ENCODE results near the gene GXYLT2. TPM values are rescaled to one million over a fixed set of nuclear protein-coding genes. Genes with fewer than 3 reads are reported as not detected.

GXYLT2 gene
- polyA plus RNA-seq, 1 experiment: 5.7 TPM

- POLR2A ChIA-PET: no interaction called here
- CTCF ChIA-PET: interaction anchor here (0.7 to 2.8 kb wide), 6 partner anchors 10 to 178 kb away, joined by 3 to 10 read pairs (median 3); no protein-coding TSS in a partner anchor
- Histone ChIP-seq H3K27me3 (ENCODE audit: control insufficient read depth, insufficient read depth, low read length) (no peaks in the 10 kb centered on the region), H3K4me3 (ENCODE audit: low read depth, low read length) (no peak overlapping the region), H3K36me3 (ENCODE audit: control insufficient read depth, insufficient read depth, low read length) (no peaks in the 10 kb centered on the region)
- peak; percentile 77 for DNase-seq (ENCODE audit: low read depth)
- no peak for TF ChIP-seq CTCF (IDR thresholded peaks at IDR 0.05; ENCODE audit: insufficient read depth, low read depth, low read length)
Measured at GRCh38 chr3:72907131-72907711, 19.4 kb downstream of the GXYLT2 start.

GRCh38 chr3:72907731-72908620 lies 20.1 kb downstream of the GXYLT2 start:
- TF ChIP-seq CTCF (IDR thresholded peaks at IDR 0.05; ENCODE audit: insufficient read depth, low read depth, low read length): no peak
- no peak overlapping the region for H3K4me3 ChIP-seq (ENCODE audit: low read depth, low read length)
- ChIA-PET CTCF (interaction anchor here (0.7 to 2.8 kb wide), 6 partner anchors 10 to 178 kb away, joined by 3 to 10 read pairs (median 3); no protein-coding TSS in a partner anchor), POLR2A (no interaction called here)
- no peaks in the 10 kb centered on the region for H3K36me3 ChIP-seq (ENCODE audit: control insufficient read depth, insufficient read depth, low read length)
- DNase-seq (ENCODE audit: low read depth): peak; percentile 92
- H3K27me3 ChIP-seq (ENCODE audit: control insufficient read depth, insufficient read depth, low read length): no peaks in the 10 kb centered on the region

- H3K4me3 ChIP-seq (ENCODE audit: low read depth, low read length): no peak overlapping the region
- no peak for DNase-seq (ENCODE audit: low read depth)
- no peaks in the 10 kb centered on the region for H3K36me3 ChIP-seq (ENCODE audit: control insufficient read depth, insufficient read depth, low read length)
- no peak for TF ChIP-seq CTCF (IDR thresholded peaks at IDR 0.05; ENCODE audit: insufficient read depth, low read depth, low read length)
- CTCF ChIA-PET: interaction anchor here (0.6 to 3.3 kb wide), 5 partner anchors 12 to 58 kb away, joined by 3 to 11 read pairs (median 3); no protein-coding TSS in a partner anchor
- POLR2A ChIA-PET: no interaction called here
- H3K27me3 ChIP-seq (ENCODE audit: control insufficient read depth, insufficient read depth, low read length): no peaks in the 10 kb centered on the region
Measured at GRCh38 chr3:72909591-72909990, 21.7 kb downstream of the GXYLT2 start.

- no peak for DNase-seq (ENCODE audit: low read depth)
- POLR2A ChIA-PET: no interaction called here
Measured at GRCh38 chr3:72912532-72912931, 24.7 kb downstream of the GXYLT2 start.

More at GRCh38 chr3:72912532-72912931, 24.7 kb downstream of the GXYLT2 start:
- H3K27me3 ChIP-seq (ENCODE audit: control insufficient read depth, insufficient read depth, low read length): no peaks in the 10 kb centered on the region
- H3K36me3 ChIP-seq (ENCODE audit: control insufficient read depth, insufficient read depth, low read length): no peaks in the 10 kb centered on the region
- CTCF ChIA-PET: interaction anchor here (1.1 to 3.3 kb wide), 3 partner anchors 13 to 20 kb away, joined by 3 to 11 read pairs (median 5); no protein-coding TSS in a partner anchor
- TF ChIP-seq CTCF (IDR thresholded peaks at IDR 0.05; ENCODE audit: insufficient read depth, low read depth, low read length): no peak
- no peak overlapping the region for H3K4me3 ChIP-seq (ENCODE audit: low read depth, low read length)

Measured in BJ (cell line).